Peyer's patch (tissue), 4 donors: ENCODE measurements around the gene XAF1. TPM values are rescaled to one million over a fixed set of nuclear protein-coding genes. Genes with fewer than 3 reads are reported as not detected.

ENCODE experiments used
- DNase-seq, 3 donors: peaks; one replicate each; pipeline ENCODE4 v3.0.0-alpha.2; 2017 to 2019
- H3K27ac ChIP-seq, 4 donors: fragments of 200-600 bp; sonication (generic); one replicate each; pipeline ENCODE4 v1.5.1; 2016 to 2019
- H3K27me3 ChIP-seq, 2 donors: fragments of 200-600 bp; sonication (generic); one replicate each; pipeline ENCODE4 v1.5.1; 2019
- H3K36me3 ChIP-seq, 3 donors: fragments of 200-600 bp; sonication (generic); one replicate each; pipeline ENCODE4 v1.5.1; 2016 to 2019
- H3K4me1 ChIP-seq, 4 donors: fragments of 200-600 bp; sonication (generic); one replicate each; pipeline ENCODE4 v1.5.1; 2016 to 2019
- H3K4me3 ChIP-seq, 4 donors: fragments of 200-600 bp; sonication (generic); 1 replicate in 3 of 4; 2 replicates in 1 of 4; pipeline ENCODE4 v1.5.1; 2016 to 2019; ENCODE audit warnings: mild to moderate bottlenecking in 1 of 4
- H3K9me3 ChIP-seq, 4 donors: fragments of 200-600 bp; sonication (generic); one replicate each; pipeline ENCODE4 v1.5.1; 2016 to 2019; ENCODE audit warnings: mild to moderate bottlenecking in 1 of 4
- CTCF ChIP-seq, 6 experiments: fragments of 450-650 bp in 4 of 6; fragments of 200-600 bp in 2 of 6; sonication (generic) in 1 of 6; IDR thresholded peaks; one replicate each; pipeline ENCODE4 v1.5.1; 2017 to 2019; ENCODE audit warnings: antibody characterized with exemption in 6 of 6, mild to moderate bottlenecking in 3 of 6, moderate library complexity in 1 of 6
- POLR2A ChIP-seq, 2 donors: fragments of 450-650 bp; IDR thresholded peaks; one replicate each; pipeline ENCODE4 v1.5.1; 2017; ENCODE audit warnings: antibody characterized with exemption in 2 of 2, mild to moderate bottlenecking in 2 of 2, moderate library complexity in 2 of 2
- total RNA-seq, 4 donors: library from RNA; depleted of rRNA; stranded (reverse); fragments of >200 nt; gene quantifications; one replicate each; pipeline ENCODE4 v1.1.0, GENCODE V29; 2016

Gene XAF1
- total RNA-seq, 4 donors from 2014 or later, result 29.9 to 218 (median 36.3) TPM

GRCh38 chr17:6775871-6776405 lies 20.1 kb downstream of the XAF1 start, which contains the start of gene FBXO39:
Gene FBXO39, plus strand, starts transcription at chr17:6776215. Its CDS starts 3,654 bp downstream, at chr17:6779869.
- H3K27me3 ChIP-seq, result no peaks in the 10 kb centered on the region
- H3K4me3 ChIP-seq, result no peak within 1 kb of the TSS
- no peak for TF ChIP-seq CTCF (IDR thresholded peaks at IDR 0.05)
- no peak for TF ChIP-seq POLR2A (IDR thresholded peaks at IDR 0.05)
- DNase-seq, result no peak
- peaks cover 0 to 10% (median 0%) of the 10 kb centered on the region in 4 donors for H3K4me1 ChIP-seq
- peaks cover 0 to 14% (median 2%) of the 10 kb centered on the region in 4 donors for H3K9me3 ChIP-seq
- H3K36me3 ChIP-seq, result peaks cover 0 to 33% (median 0%) of the 10 kb centered on the region in 3 donors
- no peak within 1 kb of the TSS for H3K27ac ChIP-seq

DNA sequence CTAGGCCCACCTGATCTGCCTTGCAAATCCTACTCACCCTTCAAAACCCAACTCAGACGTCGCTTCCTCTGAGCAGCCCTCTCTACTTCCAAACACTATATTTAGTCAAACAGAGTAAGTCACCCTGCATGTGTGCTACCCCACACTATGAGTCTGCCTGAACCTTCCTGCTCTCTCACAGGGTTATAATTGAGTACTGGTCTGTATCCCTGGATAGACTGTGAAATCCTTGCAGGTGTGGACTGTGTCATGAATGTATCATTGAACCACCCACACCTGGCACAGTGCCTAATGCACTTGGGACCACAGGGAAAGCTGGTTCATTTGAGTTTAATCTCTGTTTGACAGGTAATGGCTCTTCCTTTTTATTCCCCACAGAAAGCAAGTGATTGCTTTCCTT lies 23.6 kb downstream of the XAF1 start:
- DNase-seq, result no peak
- Histone ChIP-seq H3K9me3 (peaks cover 0 to 14% (median 0%) of the 10 kb centered on the region in 4 donors), H3K27ac (no peak overlapping the region), H3K4me3 (no peak overlapping the region), H3K27me3 (no peaks in the 10 kb centered on the region), H3K4me1 (peaks cover 0 to 10% (median 0%) of the 10 kb centered on the region in 4 donors), H3K36me3 (no peaks in the 10 kb centered on the region)
- TF ChIP-seq CTCF (IDR thresholded peaks at IDR 0.05), result no peak
- TF ChIP-seq POLR2A (IDR thresholded peaks at IDR 0.05), result no peak

DNA sequence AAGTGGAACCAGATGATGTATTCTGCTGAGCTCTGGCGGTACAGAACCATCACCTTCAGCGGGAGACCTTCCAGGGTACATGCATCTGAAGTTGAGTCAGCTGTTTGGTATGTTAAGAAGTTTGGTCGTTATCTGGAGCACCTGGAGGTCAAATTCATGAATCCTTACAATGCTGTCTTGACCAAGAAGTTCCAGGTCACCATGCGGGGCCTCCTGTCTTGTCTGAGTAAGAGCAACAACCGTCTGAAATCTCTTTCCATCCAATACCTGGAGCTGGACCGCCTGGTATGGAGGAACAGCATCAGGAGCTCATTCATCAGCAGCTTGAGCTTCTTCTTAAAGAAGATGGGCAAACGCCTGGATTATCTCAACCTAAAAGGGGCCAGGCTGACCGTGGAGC lies 24.2 kb downstream of the XAF1 start:
- H3K36me3 ChIP-seq, result no peaks in the 10 kb centered on the region
- TF ChIP-seq CTCF (IDR thresholded peaks at IDR 0.05), result no peak
- no peak for TF ChIP-seq POLR2A (IDR thresholded peaks at IDR 0.05)
- no peak overlapping the region for H3K27ac ChIP-seq
- peaks cover 0 to 10% (median 0%) of the 10 kb centered on the region in 4 donors for H3K4me1 ChIP-seq
- H3K27me3 ChIP-seq, result no peaks in the 10 kb centered on the region
- H3K9me3 ChIP-seq, result peaks cover 0 to 10% (median 0%) of the 10 kb centered on the region in 4 donors
- DNase-seq, result no peak
- no peak overlapping the region for H3K4me3 ChIP-seq

DNA sequence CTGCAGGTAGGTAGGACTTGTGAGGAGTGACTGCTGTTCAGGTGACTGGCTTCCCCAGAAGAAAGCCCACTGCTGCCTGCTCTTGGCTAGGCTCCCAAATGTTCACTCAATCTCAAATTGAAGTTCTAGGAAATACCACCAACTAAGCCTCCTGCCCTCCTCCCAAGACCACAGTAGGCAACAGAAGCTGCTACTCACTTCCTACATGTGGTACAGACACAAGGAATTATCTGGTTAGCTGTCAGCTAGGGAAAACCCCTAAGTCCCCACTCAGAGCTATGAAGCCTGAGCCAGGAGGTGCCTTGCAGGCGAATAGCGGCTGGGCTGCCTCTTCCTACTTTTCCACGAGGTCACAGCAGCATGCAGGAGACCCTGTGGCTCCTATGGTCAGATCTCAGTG lies 25.0 kb downstream of the XAF1 start:
- H3K36me3 ChIP-seq, result no peaks in the 10 kb centered on the region
- H3K27ac ChIP-seq, result no peak overlapping the region
- no peak overlapping the region for H3K4me3 ChIP-seq
- DNase-seq, result no peak
- peaks cover 0 to 5% (median 0%) of the 10 kb centered on the region in 4 donors for H3K4me1 ChIP-seq
- no peaks in the 10 kb centered on the region for H3K27me3 ChIP-seq
- TF ChIP-seq POLR2A (IDR thresholded peaks at IDR 0.05) (no peak), CTCF (IDR thresholded peaks at IDR 0.05) (no peak)
- peaks cover 0 to 8% (median 0%) of the 10 kb centered on the region in 4 donors for H3K9me3 ChIP-seq

GRCh38 chr17:6782244-6782643 lies 26.4 kb downstream of the XAF1 start:
- Histone ChIP-seq H3K4me1 (no peaks in the 10 kb centered on the region), H3K4me3 (no peak overlapping the region), H3K27ac (no peak overlapping the region), H3K36me3 (no peaks in the 10 kb centered on the region), H3K27me3 (no peaks in the 10 kb centered on the region), H3K9me3 (no peaks in the 10 kb centered on the region)
- no peak for DNase-seq
- TF ChIP-seq CTCF (IDR thresholded peaks at IDR 0.05) (no peak), POLR2A (IDR thresholded peaks at IDR 0.05) (no peak)
